ENCODE data around the gene CD59.

Gene CD59

DNA sequence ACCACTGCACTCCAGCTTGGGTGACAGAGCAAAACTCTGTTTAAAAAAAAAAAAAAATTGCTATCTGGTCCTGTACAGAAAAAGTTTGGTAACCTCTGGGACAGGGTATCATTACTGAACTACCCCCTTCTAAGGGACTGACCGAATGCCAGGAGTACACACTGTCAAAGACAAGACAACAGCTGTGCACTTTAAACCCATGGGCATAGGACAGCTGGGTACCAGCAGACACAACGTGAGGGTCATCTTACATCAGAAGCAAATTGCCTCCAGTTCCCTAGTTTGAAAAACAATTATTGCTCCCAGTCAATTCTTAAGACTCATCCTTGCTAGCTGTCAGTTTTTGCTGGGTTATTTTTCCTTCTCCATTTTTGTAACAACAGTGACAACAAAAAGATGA is 17.8 kb downstream of the CD59 start:
- no peak overlapping the region for H3K4me3 ChIP-seq (replicated peaks; ENCODE audit: low read depth, low read length)
- TF ChIP-seq, protein P1, sequence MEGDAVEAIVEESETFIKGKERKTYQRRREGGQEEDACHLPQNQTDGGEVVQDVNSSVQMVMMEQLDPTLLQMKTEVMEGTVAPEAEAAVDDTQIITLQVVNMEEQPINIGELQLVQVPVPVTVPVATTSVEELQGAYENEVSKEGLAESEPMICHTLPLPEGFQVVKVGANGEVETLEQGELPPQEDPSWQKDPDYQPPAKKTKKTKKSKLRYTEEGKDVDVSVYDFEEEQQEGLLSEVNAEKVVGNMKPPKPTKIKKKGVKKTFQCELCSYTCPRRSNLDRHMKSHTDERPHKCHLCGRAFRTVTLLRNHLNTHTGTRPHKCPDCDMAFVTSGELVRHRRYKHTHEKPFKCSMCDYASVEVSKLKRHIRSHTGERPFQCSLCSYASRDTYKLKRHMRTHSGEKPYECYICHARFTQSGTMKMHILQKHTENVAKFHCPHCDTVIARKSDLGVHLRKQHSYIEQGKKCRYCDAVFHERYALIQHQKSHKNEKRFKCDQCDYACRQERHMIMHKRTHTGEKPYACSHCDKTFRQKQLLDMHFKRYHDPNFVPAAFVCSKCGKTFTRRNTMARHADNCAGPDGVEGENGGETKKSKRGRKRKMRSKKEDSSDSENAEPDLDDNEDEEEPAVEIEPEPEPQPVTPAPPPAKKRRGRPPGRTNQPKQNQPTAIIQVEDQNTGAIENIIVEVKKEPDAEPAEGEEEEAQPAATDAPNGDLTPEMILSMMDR (IDR thresholded peaks at IDR 0.05; ENCODE audit: low read depth, low read length, missing control alignments), result no peak
- DNase-seq (ENCODE audit: extremely low read depth, low read depth), result no peak

DNA sequence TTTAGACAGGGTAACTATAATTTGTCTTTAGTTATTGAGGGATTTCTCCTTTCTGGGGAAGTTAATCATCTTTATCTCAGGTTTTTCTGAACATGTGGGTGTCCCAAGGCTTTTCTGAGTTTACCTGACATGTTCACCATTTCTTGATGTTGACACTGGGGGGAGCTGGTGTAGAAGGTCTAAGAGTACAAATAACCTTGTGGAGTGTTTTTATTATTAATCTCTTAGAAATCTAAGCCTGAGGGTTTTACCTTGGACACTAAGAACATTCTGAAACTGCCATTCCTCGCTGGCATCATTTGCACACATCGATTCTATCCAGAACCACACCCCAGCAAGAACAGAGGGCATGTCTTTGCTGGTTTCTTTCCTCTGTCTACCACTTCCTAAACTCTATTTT is 20.0 kb downstream of the CD59 start:
- no peak for DNase-seq (ENCODE audit: extremely low read depth, low read depth)
- TF ChIP-seq, protein P1 (IDR thresholded peaks at IDR 0.05; ENCODE audit: low read depth, low read length, missing control alignments), result peak; percentile 40

DNA sequence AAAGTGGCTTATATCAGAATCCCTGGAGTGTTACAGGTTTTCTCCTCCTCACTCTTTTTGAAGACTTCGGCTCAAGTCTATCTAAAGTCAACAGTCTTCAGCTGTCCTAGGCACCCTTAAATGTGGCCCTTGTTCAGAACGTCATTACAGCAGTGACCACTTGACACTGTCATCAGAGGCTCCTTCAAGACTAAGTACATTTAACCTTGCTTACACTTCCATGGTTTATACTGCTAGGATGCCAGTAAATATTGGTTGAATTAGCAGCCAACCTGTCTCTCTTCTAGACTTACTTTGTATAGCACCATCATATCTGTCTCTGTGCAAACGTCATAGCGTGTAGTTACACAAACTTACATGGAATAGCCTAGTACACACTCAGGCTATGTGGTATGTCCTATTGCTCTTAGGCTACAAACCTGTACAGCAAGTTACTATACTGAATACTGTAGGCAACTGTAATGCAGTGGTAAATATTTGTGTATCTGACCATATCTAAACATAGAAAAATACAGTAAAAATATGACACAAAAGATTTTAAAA is 22.3 kb downstream of the CD59 start:
- no peak overlapping the region for H3K4me3 ChIP-seq (replicated peaks; ENCODE audit: low read depth, low read length)
- no peak for DNase-seq (ENCODE audit: extremely low read depth, low read depth)
- TF ChIP-seq, protein P1 (IDR thresholded peaks at IDR 0.05; ENCODE audit: low read depth, low read length, missing control alignments), result no peak

More for the DNA sequence above, 20.0 kb downstream of the CD59 start:
- no peak overlapping the region for H3K4me3 ChIP-seq (replicated peaks; ENCODE audit: low read depth, low read length)

DNA sequence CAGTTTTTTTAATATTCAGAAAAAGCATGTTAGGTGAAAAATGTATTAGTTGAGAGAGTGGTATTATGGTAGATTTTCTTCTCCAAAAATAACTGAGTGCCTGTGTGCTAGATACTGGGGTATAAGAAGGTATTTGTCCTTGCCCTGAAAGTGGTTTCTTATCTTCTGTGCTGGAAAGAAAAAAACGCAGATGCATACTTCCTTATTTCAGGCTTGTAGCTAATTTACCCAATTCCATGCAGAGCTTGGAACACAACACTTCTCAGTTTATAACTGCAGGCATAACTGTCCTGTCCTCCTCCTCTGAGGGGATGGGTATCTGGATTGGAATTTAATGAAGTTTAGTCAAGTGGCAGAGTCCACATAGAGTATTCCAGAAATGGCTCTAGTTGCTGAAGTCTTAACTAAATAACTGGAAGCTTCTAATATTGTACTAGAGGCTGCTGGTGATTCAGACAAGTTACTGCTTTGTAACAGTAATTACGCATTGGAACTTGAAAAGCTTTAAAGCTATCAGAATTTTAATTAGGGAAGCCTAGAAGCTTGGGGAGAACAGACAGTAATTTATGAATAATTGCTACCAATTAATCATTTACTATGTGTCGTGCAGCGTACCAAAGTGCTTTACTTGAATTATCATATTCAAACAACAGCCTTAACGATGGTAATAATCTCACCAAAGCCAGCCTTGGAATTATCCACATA is 22.9 kb downstream of the CD59 start:
- no peak for DNase-seq (ENCODE audit: extremely low read depth, low read depth)
- TF ChIP-seq, protein P1 (IDR thresholded peaks at IDR 0.05; ENCODE audit: low read depth, low read length, missing control alignments), result no peak
- no peak overlapping the region for H3K4me3 ChIP-seq (replicated peaks; ENCODE audit: low read depth, low read length)

DNA sequence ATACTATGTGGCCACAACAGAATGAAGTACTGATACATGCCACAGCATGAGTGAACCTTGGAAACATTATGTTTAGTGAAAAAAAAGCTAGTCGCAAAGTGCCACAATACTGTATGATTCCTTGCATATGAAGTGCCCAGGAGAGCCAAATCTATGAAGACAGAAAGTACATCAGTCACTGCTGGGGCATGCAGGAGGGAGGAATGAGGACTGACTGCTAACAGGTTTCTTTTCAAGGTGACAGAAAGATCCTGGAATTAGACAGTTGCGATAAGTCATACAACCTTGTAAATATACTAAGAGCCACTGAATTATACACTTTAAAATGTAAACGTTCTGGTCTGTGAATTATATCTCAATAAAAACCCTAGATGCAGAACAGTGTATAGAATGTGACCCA is 23.8 kb downstream of the CD59 start:
- no peak for DNase-seq (ENCODE audit: extremely low read depth, low read depth)
- no peak overlapping the region for H3K4me3 ChIP-seq (replicated peaks; ENCODE audit: low read depth, low read length)
- TF ChIP-seq, protein P1 (IDR thresholded peaks at IDR 0.05; ENCODE audit: low read depth, low read length, missing control alignments), result no peak

DNA sequence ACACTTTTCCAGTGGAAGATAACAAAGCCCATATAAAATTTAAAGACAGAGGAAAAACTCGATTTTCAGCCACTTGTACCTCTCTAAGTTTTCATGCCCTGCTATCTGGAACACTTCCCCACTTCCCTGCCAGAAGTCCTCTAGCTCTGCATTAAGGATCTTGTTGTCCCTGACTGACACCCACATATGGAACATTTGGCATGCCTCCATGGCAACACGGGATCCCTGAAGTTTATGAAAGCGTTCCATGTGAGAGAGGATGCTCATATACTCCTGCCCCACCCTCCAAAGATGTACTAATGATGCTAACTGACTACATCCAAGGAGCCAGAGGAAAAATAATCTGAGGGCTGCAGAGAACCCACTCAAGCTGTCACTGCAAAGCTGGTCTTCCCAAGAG is 26.8 kb downstream of the CD59 start:
- no peak overlapping the region for H3K4me3 ChIP-seq (replicated peaks; ENCODE audit: low read depth, low read length)
- DNase-seq (ENCODE audit: extremely low read depth, low read depth), result no peak
- TF ChIP-seq, protein P1 (IDR thresholded peaks at IDR 0.05; ENCODE audit: low read depth, low read length, missing control alignments), result no peak

Measured in HFF-Myc (cell line).